Calu3 (cell line): Measurements from ENCODE around the gene USP32. TPM values are rescaled to one million over a fixed set of nuclear protein-coding genes. Genes with fewer than 3 reads are reported as not detected.

Experiments
- BruUV-seq: library from RNA; stranded (reverse); fragments of 400-500 nt; replicated peaks from 2 replicates; lab custom pipeline; 2021; lab: Mats Ljungman, UMichigan
- CTCF ChIA-PET: fragments of 300-600 bp; sonication (Branson Sonifier 250); formaldehyde crosslinking; loops from one replicate; lab custom pipeline; 2022; ENCODE audit warnings: antibody characterized with exemption; lab: Charles Lee
- DNase-seq: peaks from one replicate; pipeline ENCODE4 v3.0.0; 2022
- H3K27ac Mint-ChIP-seq: one replicate; pipeline ENCODE4 v1.8.0; 2022; ENCODE audit warnings: mixed read lengths; ENCODE audit not compliant: unreplicated experiment
- H3K27me3 Mint-ChIP-seq: one replicate; pipeline ENCODE4 v1.8.0; 2022; ENCODE audit warnings: mixed read lengths; ENCODE audit not compliant: unreplicated experiment
- H3K36me3 Mint-ChIP-seq: one replicate; pipeline ENCODE4 v1.8.0; 2022; ENCODE audit warnings: mild to moderate bottlenecking, moderate library complexity, mixed read lengths; ENCODE audit not compliant: insufficient read depth, unreplicated experiment
- H3K4me1 Mint-ChIP-seq: one replicate; pipeline ENCODE4 v1.8.0; 2022; ENCODE audit warnings: mild to moderate bottlenecking, low read depth, mixed read lengths; ENCODE audit not compliant: unreplicated experiment
- H3K4me3 Mint-ChIP-seq: one replicate; pipeline ENCODE4 v1.8.0; 2022; ENCODE audit warnings: mild to moderate bottlenecking, low read depth, moderate library complexity, mixed read lengths; ENCODE audit not compliant: unreplicated experiment
- H3K9me3 Mint-ChIP-seq: one replicate; pipeline ENCODE4 v1.8.0; 2022; ENCODE audit warnings: low read depth, mixed read lengths; ENCODE audit not compliant: unreplicated experiment
- CTCF ChIP-seq: fragments of 200-600 bp; IDR thresholded peaks from one replicate; pipeline ENCODE4 v1.8.0; 2022; ENCODE audit warnings: antibody characterized with exemption; ENCODE audit not compliant: unreplicated experiment
- intact Hi-C: fragments of 100-400 bp; cut with micrococcal nuclease; formaldehyde crosslinking; loops from one replicate; pipeline ENCODE4 v1.10.0; 2022; ENCODE audit not compliant: unreplicated experiment
- total RNA-seq: library from RNA; stranded (reverse); gene quantifications from 2 replicates; pipeline ENCODE4 v1.2.3, GENCODE V29; 2022

USP32 gene
- total RNA-seq, 1 experiment from 2014 or later, result 29.6 TPM

GRCh38 chr17:60303406-60304099, 88.4 kb downstream of the USP32 start:
- Mint-ChIP-seq H3K27ac (peak overlapping the region; percentile 42), H3K27me3 (no peaks in the 10 kb centered on the region), H3K4me3 (no peak overlapping the region), H3K36me3 (no peaks in the 10 kb centered on the region), H3K4me1 (peaks cover 20% of the 10 kb centered on the region), H3K9me3 (peaks cover 5% of the 10 kb centered on the region)
- no peak for DNase-seq
- no peak for TF ChIP-seq CTCF
- BruUV-seq, result no TSS peak
- intact Hi-C loops, result no loop called here
- CTCF ChIA-PET, result no interaction called here

- Mint-ChIP-seq H3K36me3 (no peaks in the 10 kb centered on the region), H3K9me3 (peaks cover 5% of the 10 kb centered on the region), H3K27ac (no peak overlapping the region), H3K27me3 (no peaks in the 10 kb centered on the region), H3K4me1 (peaks cover 20% of the 10 kb centered on the region), H3K4me3 (no peak overlapping the region)
- intact Hi-C loops, result no loop called here
- no TSS peak for BruUV-seq
- CTCF ChIA-PET, result no interaction called here
- TF ChIP-seq CTCF, result no peak
- no peak for DNase-seq
Observed at GRCh38 chr17:60301649-60302048, 90.3 kb downstream of the USP32 start.

GRCh38 chr17:60300949-60301348, 91.0 kb downstream of the USP32 start:
- H3K4me1 Mint-ChIP-seq, result peaks cover 20% of the 10 kb centered on the region
- no peaks in the 10 kb centered on the region for H3K36me3 Mint-ChIP-seq
- H3K27ac Mint-ChIP-seq, result no peak overlapping the region
- H3K4me3 Mint-ChIP-seq, result no peak overlapping the region
- H3K27me3 Mint-ChIP-seq, result no peaks in the 10 kb centered on the region
- no peak for DNase-seq
- no TSS peak for BruUV-seq
- TF ChIP-seq CTCF, result no peak
- peaks cover 5% of the 10 kb centered on the region for H3K9me3 Mint-ChIP-seq
- CTCF ChIA-PET, result no interaction called here
- intact Hi-C loops, result no loop called here

GRCh38 chr17:60300011-60300410, 91.9 kb downstream of the USP32 start:
- intact Hi-C loops, result no loop called here
- BruUV-seq, result no TSS peak
- Mint-ChIP-seq H3K27me3 (no peaks in the 10 kb centered on the region), H3K36me3 (no peaks in the 10 kb centered on the region), H3K27ac (no peak overlapping the region), H3K4me1 (peaks cover 13% of the 10 kb centered on the region), H3K9me3 (peaks cover 5% of the 10 kb centered on the region), H3K4me3 (no peak overlapping the region)
- no peak for TF ChIP-seq CTCF
- CTCF ChIA-PET, result no interaction called here
- DNase-seq, result no peak
